GM23338 (cell line): Measurements from ENCODE around the gene SIVA1. TPM values are rescaled to one million over a fixed set of nuclear protein-coding genes. Genes with fewer than 3 reads are reported as not detected.

Experiments used
- ATAC-seq: fragments of 200-7000 bp; cut with Tn5 transposase; 3 replicates; pipeline ENCODE4 v1.9.1; 2020
- DNase-seq: peaks from one replicate; pipeline ENCODE4 v3.0.0-alpha.2; 2015; ENCODE audit warnings: low spot score
- H2AFZ ChIP-seq: fragments of 200-600 bp; sonication (generic); 2 replicates; pipeline ENCODE4 v1.8.0; 2016; ENCODE audit warnings: antibody characterized with exemption, mild to moderate bottlenecking, moderate library complexity
- H3F3A ChIP-seq: fragments of 200-600 bp; sonication (generic); replicated peaks from 2 replicates; pipeline ENCODE4 v1.8.0; 2017; ENCODE audit warnings: antibody characterized with exemption, mixed run types, low read depth
- H3K27ac ChIP-seq: fragments of 200-600 bp; sonication (generic); 2 replicates; pipeline ENCODE4 v1.6.1; 2016; ENCODE audit warnings: low read depth
- H3K27me3 ChIP-seq: fragments of 200-600 bp; sonication (generic); 2 replicates; pipeline ENCODE4 v1.8.0; 2016; ENCODE audit warnings: mild to moderate bottlenecking, mixed run types, moderate library complexity; ENCODE audit not compliant: insufficient read depth
- H3K36me3 ChIP-seq: fragments of 200-600 bp; sonication (generic); 2 replicates; pipeline ENCODE4 v1.8.0; 2016; ENCODE audit warnings: mild to moderate bottlenecking; ENCODE audit not compliant: insufficient read depth
- H3K4me1 ChIP-seq: fragments of 200-600 bp; sonication (generic); 2 replicates; pipeline ENCODE4 v1.8.0; 2016; ENCODE audit warnings: mild to moderate bottlenecking, moderate library complexity; ENCODE audit not compliant: insufficient read depth
- H3K4me2 ChIP-seq: fragments of 200-600 bp; sonication (generic); 2 replicates; pipeline ENCODE4 v1.7.1; 2017; ENCODE audit warnings: mixed run types
- H3K4me3 ChIP-seq: fragments of 200-600 bp; sonication (generic); 2 replicates; pipeline ENCODE4 v1.6.1; 2016; ENCODE audit warnings: mixed run types
- H3K79me2 ChIP-seq: fragments of 200-600 bp; sonication (generic); replicated peaks from 2 replicates; pipeline ENCODE4 v1.8.0; 2017; ENCODE audit warnings: mild to moderate bottlenecking; ENCODE audit not compliant: insufficient read depth
- H3K9me2 ChIP-seq: fragments of 200-600 bp; sonication (generic); 2 replicates; pipeline ENCODE4 v1.8.0; 2017; ENCODE audit not compliant: insufficient read depth
- H4K20me1 ChIP-seq: fragments of 200-600 bp; sonication (generic); replicated peaks from 2 replicates; pipeline ENCODE4 v1.8.0; 2017; ENCODE audit warnings: mild to moderate bottlenecking; ENCODE audit not compliant: insufficient read depth
- H3K27ac Mint-ChIP-seq: 2 replicates; pipeline ENCODE4 v1.8.0; 2020; ENCODE audit warnings: inconsistent platforms, mild to moderate bottlenecking, moderate library complexity, mixed read lengths
- H3K27me3 Mint-ChIP-seq: 3 replicates; pipeline ENCODE4 v1.8.0; 2022; ENCODE audit warnings: low read depth, mild to moderate bottlenecking, moderate library complexity, mixed read lengths, inconsistent platforms; ENCODE audit not compliant: insufficient read depth, poor library complexity
- H3K36me3 Mint-ChIP-seq: 3 replicates; pipeline ENCODE4 v1.8.0; 2021; ENCODE audit warnings: low read depth, mild to moderate bottlenecking, inconsistent platforms, moderate library complexity, mixed read lengths
- H3K4me1 Mint-ChIP-seq: 3 replicates; pipeline ENCODE4 v1.8.0; 2020; ENCODE audit warnings: mild to moderate bottlenecking, inconsistent platforms, mixed read lengths
- H3K4me3 Mint-ChIP-seq: 3 replicates; pipeline ENCODE4 v1.8.0; 2021; ENCODE audit warnings: moderate library complexity, mild to moderate bottlenecking, inconsistent platforms, mixed read lengths
- H3K9me3 Mint-ChIP-seq: 3 replicates; pipeline ENCODE4 v1.8.0; 2020; ENCODE audit warnings: moderate library complexity, mild to moderate bottlenecking, inconsistent platforms, mixed read lengths
- EZH2 ChIP-seq: fragments of 200-600 bp; sonication (generic); IDR thresholded peaks from one replicate; pipeline ENCODE4 v1.8.0; 2017; ENCODE audit warnings: antibody characterized with exemption, mild to moderate bottlenecking, low read depth; ENCODE audit not compliant: unreplicated experiment
- polyA plus RNA-seq: library from polyadenylated mRNA; unstranded; fragments of >200 nt; fragmentation: Nextera tagmentation; extraction: Ambion mirVana; gene quantifications from 2 replicates; pipeline ENCODE4 v1.2.1, GENCODE V29; 2016
- total RNA-seq: library from RNA; depleted of rRNA; stranded (reverse); fragments of >200 nt; shearing (Covaris generic); gene quantifications from 2 replicates; pipeline ENCODE4 v1.2.3, GENCODE V29; 2014
- TF ChIP-seq, protein P1 (sequence below), 2 experiments: fragments of 200-600 bp in 1 of 2; sonication (generic) in 1 of 2; conservative IDR thresholded peaks; 2 replicates each; pipeline versions ENCODE4 v1.5.1 to v1.6.1; 2016 to 2017; ENCODE audit warnings: antibody characterized with exemption in 2 of 2, low read depth in 2 of 2, mild to moderate bottlenecking in 2 of 2, moderate library complexity in 1 of 2
- TF ChIP-seq, protein P2 (sequence below): fragments of 250-450 bp; sonication (Bioruptor Pico); IDR thresholded peaks from 2 replicates; pipeline ENCODE4 v1.5.0; 2020; ENCODE audit warnings: mild to moderate bottlenecking, moderate library complexity

SIVA1 gene
- total and polyA plus RNA-seq, 2 experiments from 2014 or later: 215 to 392 TPM

DNA sequence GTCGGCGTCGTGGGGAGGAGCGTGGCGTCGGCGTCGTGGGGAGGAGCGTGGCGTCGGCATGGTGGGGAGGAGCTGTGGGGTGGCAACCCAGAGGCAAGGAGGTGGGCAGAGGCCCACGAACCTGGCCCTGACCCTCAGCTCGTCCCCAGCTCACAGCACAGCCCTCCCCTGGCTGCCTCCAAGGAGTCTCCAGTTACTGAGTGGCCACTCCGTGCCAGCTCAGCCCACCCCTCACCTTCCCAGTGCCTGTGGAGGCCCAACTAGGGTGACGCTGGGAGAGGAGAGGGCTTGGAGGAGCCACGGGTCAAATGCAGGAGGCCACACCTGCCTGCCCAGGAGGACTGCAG, 23.1 kb upstream of the SIVA1 start (continued):
- TF ChIP-seq, protein P1, sequence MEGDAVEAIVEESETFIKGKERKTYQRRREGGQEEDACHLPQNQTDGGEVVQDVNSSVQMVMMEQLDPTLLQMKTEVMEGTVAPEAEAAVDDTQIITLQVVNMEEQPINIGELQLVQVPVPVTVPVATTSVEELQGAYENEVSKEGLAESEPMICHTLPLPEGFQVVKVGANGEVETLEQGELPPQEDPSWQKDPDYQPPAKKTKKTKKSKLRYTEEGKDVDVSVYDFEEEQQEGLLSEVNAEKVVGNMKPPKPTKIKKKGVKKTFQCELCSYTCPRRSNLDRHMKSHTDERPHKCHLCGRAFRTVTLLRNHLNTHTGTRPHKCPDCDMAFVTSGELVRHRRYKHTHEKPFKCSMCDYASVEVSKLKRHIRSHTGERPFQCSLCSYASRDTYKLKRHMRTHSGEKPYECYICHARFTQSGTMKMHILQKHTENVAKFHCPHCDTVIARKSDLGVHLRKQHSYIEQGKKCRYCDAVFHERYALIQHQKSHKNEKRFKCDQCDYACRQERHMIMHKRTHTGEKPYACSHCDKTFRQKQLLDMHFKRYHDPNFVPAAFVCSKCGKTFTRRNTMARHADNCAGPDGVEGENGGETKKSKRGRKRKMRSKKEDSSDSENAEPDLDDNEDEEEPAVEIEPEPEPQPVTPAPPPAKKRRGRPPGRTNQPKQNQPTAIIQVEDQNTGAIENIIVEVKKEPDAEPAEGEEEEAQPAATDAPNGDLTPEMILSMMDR (conservative IDR thresholded peaks at IDR 0.05; ENCODE audit: low read depth in 2 of 2): no peak

DNA sequence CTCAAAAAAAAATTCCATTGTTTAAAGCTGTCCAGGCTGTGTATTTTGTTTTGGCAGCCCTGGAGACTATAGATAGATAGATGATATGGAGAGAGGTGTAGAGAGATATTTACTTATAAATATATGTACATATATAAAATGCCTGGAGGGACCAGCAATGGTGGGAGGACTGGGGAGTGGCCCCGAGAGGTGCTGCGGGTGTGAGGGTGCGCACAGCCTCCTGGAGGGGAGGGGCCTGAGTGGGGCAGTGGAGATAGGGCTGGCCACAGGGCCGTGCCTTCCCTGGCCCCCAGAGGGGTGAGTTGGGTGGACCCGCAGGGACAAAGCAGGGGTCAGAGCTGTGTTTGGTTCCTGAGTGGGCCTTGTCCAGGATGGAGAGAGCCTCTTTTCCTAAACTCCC, 22.5 kb upstream of the SIVA1 start:
- Histone ChIP-seq H2AFZ (no peak overlapping the region), H3F3A (no peaks in the 10 kb centered on the region; the same call in 1 of the 2 replicates), H3K9me2 (no peaks in the 10 kb centered on the region), H3K27ac (no peak overlapping the region), H3K36me3 (no peaks in the 10 kb centered on the region), H4K20me1 (no peaks in the 10 kb centered on the region), H3K27me3 (no peaks in the 10 kb centered on the region), H3K4me3 (no peak overlapping the region), H3K4me1 (no peaks in the 10 kb centered on the region), H3K79me2 (no peaks in the 10 kb centered on the region), H3K4me2 (no peak overlapping the region)
- Mint-ChIP-seq H3K4me3 (no peak overlapping the region), H3K9me3 (peaks cover 4% of the 10 kb centered on the region; the same call in 2 of the 3 replicates), H3K36me3 (no peaks in the 10 kb centered on the region; the same call in 2 of the 3 replicates), H3K27me3 (peaks cover 9% of the 10 kb centered on the region), H3K4me1 (no peaks in the 10 kb centered on the region; the same call in 2 of the 3 replicates), H3K27ac (no peak overlapping the region)
- no peak for ATAC-seq
- no peak for DNase-seq
- no peak for TF ChIP-seq EZH2
- TF ChIP-seq, protein P2, sequence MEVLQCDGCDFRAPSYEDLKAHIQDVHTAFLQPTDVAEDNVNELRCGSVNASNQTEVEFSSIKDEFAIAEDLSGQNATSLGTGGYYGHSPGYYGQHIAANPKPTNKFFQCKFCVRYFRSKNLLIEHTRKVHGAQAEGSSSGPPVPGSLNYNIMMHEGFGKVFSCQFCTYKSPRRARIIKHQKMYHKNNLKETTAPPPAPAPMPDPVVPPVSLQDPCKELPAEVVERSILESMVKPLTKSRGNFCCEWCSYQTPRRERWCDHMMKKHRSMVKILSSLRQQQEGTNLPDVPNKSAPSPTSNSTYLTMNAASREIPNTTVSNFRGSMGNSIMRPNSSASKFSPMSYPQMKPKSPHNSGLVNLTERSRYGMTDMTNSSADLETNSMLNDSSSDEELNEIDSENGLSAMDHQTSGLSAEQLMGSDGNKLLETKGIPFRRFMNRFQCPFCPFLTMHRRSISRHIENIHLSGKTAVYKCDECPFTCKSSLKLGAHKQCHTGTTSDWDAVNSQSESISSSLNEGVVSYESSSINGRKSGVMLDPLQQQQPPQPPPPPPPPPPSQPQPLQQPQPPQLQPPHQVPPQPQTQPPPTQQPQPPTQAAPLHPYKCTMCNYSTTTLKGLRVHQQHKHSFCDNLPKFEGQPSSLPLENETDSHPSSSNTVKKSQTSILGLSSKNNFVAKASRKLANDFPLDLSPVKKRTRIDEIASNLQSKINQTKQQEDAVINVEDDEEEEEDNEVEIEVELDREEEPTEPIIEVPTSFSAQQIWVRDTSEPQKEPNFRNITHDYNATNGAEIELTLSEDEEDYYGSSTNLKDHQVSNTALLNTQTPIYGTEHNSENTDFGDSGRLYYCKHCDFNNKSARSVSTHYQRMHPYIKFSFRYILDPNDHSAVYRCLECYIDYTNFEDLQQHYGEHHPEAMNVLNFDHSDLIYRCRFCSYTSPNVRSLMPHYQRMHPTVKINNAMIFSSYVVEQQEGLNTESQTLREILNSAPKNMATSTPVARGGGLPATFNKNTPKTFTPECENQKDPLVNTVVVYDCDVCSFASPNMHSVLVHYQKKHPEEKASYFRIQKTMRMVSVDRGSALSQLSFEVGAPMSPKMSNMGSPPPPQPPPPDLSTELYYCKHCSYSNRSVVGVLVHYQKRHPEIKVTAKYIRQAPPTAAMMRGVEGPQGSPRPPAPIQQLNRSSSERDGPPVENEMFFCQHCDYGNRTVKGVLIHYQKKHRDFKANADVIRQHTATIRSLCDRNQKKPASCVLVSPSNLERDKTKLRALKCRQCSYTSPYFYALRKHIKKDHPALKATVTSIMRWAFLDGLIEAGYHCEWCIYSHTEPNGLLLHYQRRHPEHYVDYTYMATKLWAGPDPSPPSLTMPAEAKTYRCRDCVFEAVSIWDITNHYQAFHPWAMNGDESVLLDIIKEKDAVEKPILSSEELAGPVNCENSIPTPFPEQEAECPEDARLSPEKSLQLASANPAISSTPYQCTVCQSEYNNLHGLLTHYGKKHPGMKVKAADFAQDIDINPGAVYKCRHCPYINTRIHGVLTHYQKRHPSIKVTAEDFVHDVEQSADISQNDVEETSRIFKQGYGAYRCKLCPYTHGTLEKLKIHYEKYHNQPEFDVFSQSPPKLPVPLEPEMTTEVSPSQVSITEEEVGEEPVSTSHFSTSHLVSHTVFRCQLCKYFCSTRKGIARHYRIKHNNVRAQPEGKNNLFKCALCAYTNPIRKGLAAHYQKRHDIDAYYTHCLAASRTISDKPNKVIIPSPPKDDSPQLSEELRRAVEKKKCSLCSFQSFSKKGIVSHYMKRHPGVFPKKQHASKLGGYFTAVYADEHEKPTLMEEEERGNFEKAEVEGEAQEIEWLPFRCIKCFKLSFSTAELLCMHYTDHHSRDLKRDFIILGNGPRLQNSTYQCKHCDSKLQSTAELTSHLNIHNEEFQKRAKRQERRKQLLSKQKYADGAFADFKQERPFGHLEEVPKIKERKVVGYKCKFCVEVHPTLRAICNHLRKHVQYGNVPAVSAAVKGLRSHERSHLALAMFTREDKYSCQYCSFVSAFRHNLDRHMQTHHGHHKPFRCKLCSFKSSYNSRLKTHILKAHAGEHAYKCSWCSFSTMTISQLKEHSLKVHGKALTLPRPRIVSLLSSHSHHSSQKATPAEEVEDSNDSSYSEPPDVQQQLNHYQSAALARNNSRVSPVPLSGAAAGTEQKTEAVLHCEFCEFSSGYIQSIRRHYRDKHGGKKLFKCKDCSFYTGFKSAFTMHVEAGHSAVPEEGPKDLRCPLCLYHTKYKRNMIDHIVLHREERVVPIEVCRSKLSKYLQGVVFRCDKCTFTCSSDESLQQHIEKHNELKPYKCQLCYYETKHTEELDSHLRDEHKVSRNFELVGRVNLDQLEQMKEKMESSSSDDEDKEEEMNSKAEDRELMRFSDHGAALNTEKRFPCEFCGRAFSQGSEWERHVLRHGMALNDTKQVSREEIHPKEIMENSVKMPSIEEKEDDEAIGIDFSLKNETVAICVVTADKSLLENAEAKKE (CRISPR knock-in tag): no peak
- TF ChIP-seq, protein P1 (conservative IDR thresholded peaks at IDR 0.05; ENCODE audit: low read depth in 2 of 2): no peak
